Lower lobe of right lung (tissue), 2 donors: Measurements from ENCODE around the gene AQP6. TPM values are rescaled to one million over a fixed set of nuclear protein-coding genes. Genes with fewer than 3 reads are reported as not detected.

Experiments
- ATAC-seq, 2 donors: fragments of 200-7000 bp; cut with Tn5 transposase; one replicate each; pipeline ENCODE4 v1.9.1; 2020 to 2022; ENCODE audit warnings: mild to moderate bottlenecking in 2 of 2, moderate library complexity in 2 of 2
- DNase-seq: peaks from one replicate; pipeline ENCODE4 v3.0.0-alpha.2; 2020
- H3K27ac ChIP-seq: fragments of 200-600 bp; one replicate; pipeline ENCODE4 v1.8.0; 2022
- H3K27me3 ChIP-seq: fragments of 200-600 bp; one replicate; pipeline ENCODE4 v1.8.0; 2022; ENCODE audit warnings: low read depth
- H3K36me3 ChIP-seq: fragments of 200-600 bp; one replicate; pipeline ENCODE4 v1.8.0; 2022; ENCODE audit warnings: mild to moderate bottlenecking
- H3K4me1 ChIP-seq: fragments of 200-600 bp; one replicate; pipeline ENCODE4 v1.8.0; 2022
- H3K4me3 ChIP-seq: fragments of 200-600 bp; one replicate; pipeline ENCODE4 v1.8.0; 2022; ENCODE audit warnings: mild to moderate bottlenecking
- H3K9me3 ChIP-seq: fragments of 200-600 bp; one replicate; pipeline ENCODE4 v1.8.0; 2022
- CTCF ChIP-seq: fragments of 200-600 bp; IDR thresholded peaks from one replicate; pipeline ENCODE4 v1.8.0; 2022; ENCODE audit warnings: antibody characterized with exemption, mild to moderate bottlenecking
- intact Hi-C: fragments of 100-400 bp; cut with DNase I; formaldehyde crosslinking; loops from one replicate; pipeline ENCODE4 v1.11.0; 2022
- long read RNA-seq: library from polyadenylated mRNA; unstranded; transcript quantifications from one replicate; pipeline ENCODE4 v2.0.0, GENCODE V29; 2021
- total RNA-seq: library from RNA; stranded (reverse); fragmentation: NEBNext Ultra II Directional; extraction: Animal tissue kit (Norgen Biotek cat#: 25700); gene quantifications from one replicate; pipeline ENCODE4 v1.2.1, GENCODE V29; 2021
- donor health status: DM: no; HTN: yes; CAD: no; lungs with severe emphysema.

Gene AQP6, protein sequence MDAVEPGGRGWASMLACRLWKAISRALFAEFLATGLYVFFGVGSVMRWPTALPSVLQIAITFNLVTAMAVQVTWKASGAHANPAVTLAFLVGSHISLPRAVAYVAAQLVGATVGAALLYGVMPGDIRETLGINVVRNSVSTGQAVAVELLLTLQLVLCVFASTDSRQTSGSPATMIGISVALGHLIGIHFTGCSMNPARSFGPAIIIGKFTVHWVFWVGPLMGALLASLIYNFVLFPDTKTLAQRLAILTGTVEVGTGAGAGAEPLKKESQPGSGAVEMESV
- total RNA-seq: 0.09 TPM
- long read RNA-seq: 0 reads

- intact Hi-C loops: no loop called here
- H3K27me3 ChIP-seq: peaks cover 5% of the 10 kb centered on the region
- no peak for TF ChIP-seq CTCF
- ATAC-seq: no peak
- H3K4me1 ChIP-seq: peaks cover 16% of the 10 kb centered on the region
- no peak for DNase-seq
- no peaks in the 10 kb centered on the region for H3K36me3 ChIP-seq
- H3K4me3 ChIP-seq: no peak within 1 kb of the TSS
- H3K27ac ChIP-seq: no peak within 1 kb of the TSS
- no peaks in the 10 kb centered on the region for H3K9me3 ChIP-seq
Observed at GRCh38 chr12:49972641-49973360, at the start of gene AQP6. Gene AQP6 (plus strand): TSS chr12:49972947. CDS start chr12:49973174, 227 bp downstream.

- H3K36me3 ChIP-seq: no peaks in the 10 kb centered on the region
- no peaks in the 10 kb centered on the region for H3K9me3 ChIP-seq
- H3K4me3 ChIP-seq: no peak overlapping the region
- DNase-seq (no peak), ATAC-seq (no peak)
- no peak for TF ChIP-seq CTCF
- intact Hi-C loops: no loop called here
- no peaks in the 10 kb centered on the region for H3K27me3 ChIP-seq
- H3K4me1 ChIP-seq: peaks cover 10% of the 10 kb centered on the region
- H3K27ac ChIP-seq: no peak overlapping the region
Observed at GRCh38 chr12:49923035-49923644, 49.6 kb upstream of the AQP6 start.

- H3K36me3 ChIP-seq: no peaks in the 10 kb centered on the region
- intact Hi-C loops: no loop called here
- H3K9me3 ChIP-seq: no peaks in the 10 kb centered on the region
- DNase-seq (no peak), ATAC-seq (no peak)
- H3K27me3 ChIP-seq: no peaks in the 10 kb centered on the region
- TF ChIP-seq CTCF: no peak
- peaks cover 10% of the 10 kb centered on the region for H3K4me1 ChIP-seq
- H3K4me3 ChIP-seq: no peak overlapping the region
- H3K27ac ChIP-seq: no peak overlapping the region
Observed at GRCh38 chr12:49923880-49924556, 48.7 kb upstream of the AQP6 start.

DNA sequence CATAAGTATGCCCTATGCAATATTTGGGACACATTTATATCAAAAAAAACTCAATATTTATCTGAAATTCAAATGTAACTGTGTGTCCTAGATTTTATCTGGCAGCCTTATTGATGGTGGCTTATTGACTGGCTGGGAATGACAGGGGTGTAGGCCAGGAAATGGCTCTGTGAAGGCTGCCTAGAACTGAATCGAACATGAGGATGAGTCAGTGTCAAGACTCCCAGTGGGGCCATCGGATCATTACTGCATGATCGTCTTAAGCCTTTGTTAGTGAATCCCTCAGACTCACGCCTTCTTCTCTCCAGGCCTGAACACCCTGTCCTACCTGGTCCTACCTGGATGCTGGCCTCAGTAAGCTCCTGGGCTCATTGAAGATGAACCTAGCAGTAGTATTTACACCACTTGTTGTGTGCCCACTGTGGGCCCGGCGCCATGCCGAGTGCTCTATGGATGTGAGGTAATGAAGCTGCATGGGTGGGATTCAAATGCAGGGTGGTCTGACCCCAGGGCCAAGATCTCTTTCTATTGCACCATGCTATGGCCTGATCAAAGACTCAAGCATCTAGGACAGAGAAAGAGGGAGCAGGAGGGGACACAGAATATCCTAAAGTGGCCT is 48.0 kb upstream of the AQP6 start:
- ATAC-seq (no peak), DNase-seq (no peak)
- Histone ChIP-seq H3K36me3 (no peaks in the 10 kb centered on the region), H3K27ac (no peak overlapping the region), H3K27me3 (no peaks in the 10 kb centered on the region), H3K4me3 (no peak overlapping the region), H3K9me3 (no peaks in the 10 kb centered on the region), H3K4me1 (peaks cover 9% of the 10 kb centered on the region)
- intact Hi-C loops: no loop called here
- no peak for TF ChIP-seq CTCF
